HepG2 (cell line): ENCODE measurements around the gene ATG16L1. TPM values are rescaled to one million over a fixed set of nuclear protein-coding genes. Genes with fewer than 3 reads are reported as not detected.

Source experiments
- CENPX ChIP-seq: sonication (generic); formaldehyde crosslinking; IDR thresholded peaks from 2 replicates; pipeline ENCODE4 v1.9.0; 2021; ENCODE audit warnings: mild to moderate bottlenecking, missing genetic modification reagents, moderate library complexity
- HNRNPUL1 ChIP-seq: fragments of 200-400 bp; formaldehyde crosslinking; IDR thresholded peaks from 2 replicates; pipeline ENCODE4 v1.6.1; 2017; ENCODE audit warnings: low read depth, mild to moderate bottlenecking, low read length, moderate library complexity
- KDM3A ChIP-seq: IDR thresholded peaks from 2 replicates; pipeline ENCODE4 v1.6.1; 2018; ENCODE audit warnings: low read depth, missing compliant biosample characterization
- KLF12 ChIP-seq: sonication (generic); formaldehyde crosslinking; IDR thresholded peaks from 2 replicates; pipeline ENCODE4 v1.4.0; 2020; ENCODE audit warnings: missing genetic modification reagents, borderline replicate concordance
- KLF13 ChIP-seq: sonication (generic); formaldehyde crosslinking; IDR thresholded peaks from 2 replicates; pipeline ENCODE4 v1.4.0; 2020; ENCODE audit warnings: mild to moderate bottlenecking, missing genetic modification reagents
- MBNL3 ChIP-seq: fragments of 250-450 bp; sonication (Bioruptor Pico); conservative IDR thresholded peaks from 2 replicates; pipeline ENCODE4 v1.8.0; 2022; ENCODE audit warnings: mild to moderate bottlenecking, inconsistent platforms
- MEIS2 ChIP-seq: sonication (generic); formaldehyde crosslinking; IDR thresholded peaks from 2 replicates; pipeline ENCODE4 v1.9.0; 2021; ENCODE audit warnings: mild to moderate bottlenecking, missing genetic modification reagents
- MYNN ChIP-seq: sonication (generic); formaldehyde crosslinking; IDR thresholded peaks from 2 replicates; pipeline ENCODE4 v1.4.0; 2020; ENCODE audit warnings: mild to moderate bottlenecking, low read depth, missing genetic modification reagents
- MYPOP ChIP-seq: sonication (generic); formaldehyde crosslinking; IDR thresholded peaks from 2 replicates; pipeline ENCODE4 v1.8.1; 2023; ENCODE audit warnings: mild to moderate bottlenecking, moderate library complexity, missing genetic modification reagents
- NFKB2 ChIP-seq: sonication (generic); formaldehyde crosslinking; IDR thresholded peaks from 2 replicates; pipeline ENCODE4 v1.4.0; 2020; ENCODE audit warnings: missing genetic modification reagents, borderline replicate concordance
- NONO ChIP-seq, 2 experiments: fragments of 450-650 bp in 1 of 2; sonication (generic) in 1 of 2; formaldehyde crosslinking in 1 of 2; IDR thresholded peaks in 1 of 2; conservative IDR thresholded peaks in 1 of 2; 2 replicates each; pipeline versions ENCODE4 v1.6.1 to v1.8.0; 2017 to 2022; ENCODE audit warnings: mild to moderate bottlenecking in 1 of 2, missing genetic modification reagents in 1 of 2, moderate library complexity in 1 of 2
- NRL ChIP-seq: sonication (generic); formaldehyde crosslinking; IDR thresholded peaks from 2 replicates; pipeline ENCODE4 v1.5.0; 2020; ENCODE audit warnings: missing genetic modification reagents, mild to moderate bottlenecking, moderate library complexity, borderline replicate concordance
- REXO4 ChIP-seq: sonication (generic); formaldehyde crosslinking; IDR thresholded peaks from 2 replicates; pipeline ENCODE4 v1.8.0; 2022; ENCODE audit warnings: missing genetic modification reagents, mild to moderate bottlenecking, borderline replicate concordance
- RFXAP ChIP-seq: sonication (generic); formaldehyde crosslinking; IDR thresholded peaks from 2 replicates; pipeline ENCODE4 v1.4.0; 2020; ENCODE audit warnings: missing genetic modification reagents, borderline replicate concordance
- SUZ12 ChIP-seq: fragments of 150-350 bp; IDR thresholded peaks from 2 replicates; pipeline ENCODE4 v1.6.1; 2014; ENCODE audit warnings: low read depth, low read length
- YY1 ChIP-seq: IDR thresholded peaks from 2 replicates; pipeline ENCODE4 v1.6.1; 2011; ENCODE audit warnings: low read length, low read depth, moderate library complexity, mild to moderate bottlenecking; ENCODE audit not compliant: insufficient read depth, insufficient replicate concordance
- ZBTB39 ChIP-seq: sonication (generic); formaldehyde crosslinking; IDR thresholded peaks from 2 replicates; pipeline ENCODE4 v1.5.0; 2020; ENCODE audit warnings: missing genetic modification reagents
- ZNF883 ChIP-seq: sonication (generic); formaldehyde crosslinking; IDR thresholded peaks from 2 replicates; pipeline ENCODE4 v1.5.1; 2020; ENCODE audit warnings: mild to moderate bottlenecking, missing genetic modification reagents; ENCODE audit errors: not compliant biosample characterization
- polyA plus RNA-seq, 8 experiments: library from polyadenylated mRNA; depleted of rRNA in 3 of 8; stranded (reverse) in 7 of 8; unstranded in 1 of 8; fragments of >200 nt; fragmentation: Illumina TruSeq in 4 of 8; extraction: Trizol in 4 of 8; gene quantifications; 2 replicates each; pipeline versions ENCODE4 v1.2.1 to v1.2.3, GENCODE V29; 2011 to 2016; ENCODE audit warnings: low read depth in 4 of 8, missing spikeins in 1 of 8, mixed read lengths in 1 of 8; ENCODE audit not compliant: insufficient read depth in 1 of 8
- total RNA-seq, 5 experiments: library from RNA; depleted of rRNA; stranded (reverse); fragments of >200 nt; fragmentation: Illumina TruSeq; extraction: Trizol; gene quantifications; 2 replicates each; pipeline ENCODE4 v1.2.3, GENCODE V29; 2016; ENCODE audit warnings: low read depth in 1 of 5
- TF ChIP-seq, protein P1 (sequence below): sonication (generic); formaldehyde crosslinking; IDR thresholded peaks from 2 replicates; pipeline ENCODE4 v1.4.0; 2020; ENCODE audit warnings: missing genetic modification reagents, borderline replicate concordance
- TF ChIP-seq, protein P2 (sequence below): sonication (generic); formaldehyde crosslinking; IDR thresholded peaks from 2 replicates; pipeline ENCODE4 v1.5.0; 2020; ENCODE audit warnings: mild to moderate bottlenecking, missing genetic modification reagents

Gene ATG16L1
- total and polyA plus RNA-seq, 2 of the 13 experiments (the other 11 are each of a cell fraction or from before 2014, with no cell fraction given): 26.0 to 51.7 TPM

GRCh38 chr2:233251306-233252116 lies at the start of gene ATG16L1 (continued):
- no peak for TF ChIP-seq NONO (IDR thresholded peaks at IDR 0.05)
- TF ChIP-seq NONO (CRISPR knock-in tag; conservative IDR thresholded peaks at IDR 0.05): peak; percentile 72; the same call in 1 of the 2 replicates
- TF ChIP-seq KLF12 (CRISPR knock-in tag): peak; percentile 79; the same call in 1 of the 2 replicates
- peak; percentile 93 for TF ChIP-seq ZBTB39 (CRISPR knock-in tag)
- no peak for TF ChIP-seq SUZ12
- TF ChIP-seq MYPOP: peak; percentile 63; the same call in 1 of the 2 replicates
- TF ChIP-seq, protein P1, sequence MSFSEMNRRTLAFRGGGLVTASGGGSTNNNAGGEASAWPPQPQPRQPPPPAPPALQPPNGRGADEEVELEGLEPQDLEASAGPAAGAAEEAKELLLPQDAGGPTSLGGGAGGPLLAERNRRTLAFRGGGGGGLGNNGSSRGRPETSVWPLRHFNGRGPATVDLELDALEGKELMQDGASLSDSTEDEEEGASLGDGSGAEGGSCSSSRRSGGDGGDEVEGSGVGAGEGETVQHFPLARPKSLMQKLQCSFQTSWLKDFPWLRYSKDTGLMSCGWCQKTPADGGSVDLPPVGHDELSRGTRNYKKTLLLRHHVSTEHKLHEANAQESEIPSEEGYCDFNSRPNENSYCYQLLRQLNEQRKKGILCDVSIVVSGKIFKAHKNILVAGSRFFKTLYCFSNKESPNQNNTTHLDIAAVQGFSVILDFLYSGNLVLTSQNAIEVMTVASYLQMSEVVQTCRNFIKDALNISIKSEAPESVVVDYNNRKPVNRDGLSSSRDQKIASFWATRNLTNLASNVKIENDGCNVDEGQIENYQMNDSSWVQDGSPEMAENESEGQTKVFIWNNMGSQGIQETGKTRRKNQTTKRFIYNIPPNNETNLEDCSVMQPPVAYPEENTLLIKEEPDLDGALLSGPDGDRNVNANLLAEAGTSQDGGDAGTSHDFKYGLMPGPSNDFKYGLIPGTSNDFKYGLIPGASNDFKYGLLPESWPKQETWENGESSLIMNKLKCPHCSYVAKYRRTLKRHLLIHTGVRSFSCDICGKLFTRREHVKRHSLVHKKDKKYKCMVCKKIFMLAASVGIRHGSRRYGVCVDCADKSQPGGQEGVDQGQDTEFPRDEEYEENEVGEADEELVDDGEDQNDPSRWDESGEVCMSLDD: no peak; the same call in 1 of the 2 replicates
- no peak for TF ChIP-seq KLF13
- peak; percentile 74; the same call in 1 of the 2 replicates for TF ChIP-seq NRL
- peak; percentile 98 for TF ChIP-seq KDM3A (CRISPR knock-in tag)
- TF ChIP-seq MEIS2: peak; percentile 63; the same call in 1 of the 2 replicates
- TF ChIP-seq ZNF883 (CRISPR knock-in tag): peak; percentile 97
- TF ChIP-seq YY1: peak; percentile 85
- TF ChIP-seq MYNN: no peak; the same call in 1 of the 2 replicates
- TF ChIP-seq REXO4 (CRISPR knock-in tag): no peak
- TF ChIP-seq CENPX (CRISPR knock-in tag): no peak
- TF ChIP-seq, protein P2, sequence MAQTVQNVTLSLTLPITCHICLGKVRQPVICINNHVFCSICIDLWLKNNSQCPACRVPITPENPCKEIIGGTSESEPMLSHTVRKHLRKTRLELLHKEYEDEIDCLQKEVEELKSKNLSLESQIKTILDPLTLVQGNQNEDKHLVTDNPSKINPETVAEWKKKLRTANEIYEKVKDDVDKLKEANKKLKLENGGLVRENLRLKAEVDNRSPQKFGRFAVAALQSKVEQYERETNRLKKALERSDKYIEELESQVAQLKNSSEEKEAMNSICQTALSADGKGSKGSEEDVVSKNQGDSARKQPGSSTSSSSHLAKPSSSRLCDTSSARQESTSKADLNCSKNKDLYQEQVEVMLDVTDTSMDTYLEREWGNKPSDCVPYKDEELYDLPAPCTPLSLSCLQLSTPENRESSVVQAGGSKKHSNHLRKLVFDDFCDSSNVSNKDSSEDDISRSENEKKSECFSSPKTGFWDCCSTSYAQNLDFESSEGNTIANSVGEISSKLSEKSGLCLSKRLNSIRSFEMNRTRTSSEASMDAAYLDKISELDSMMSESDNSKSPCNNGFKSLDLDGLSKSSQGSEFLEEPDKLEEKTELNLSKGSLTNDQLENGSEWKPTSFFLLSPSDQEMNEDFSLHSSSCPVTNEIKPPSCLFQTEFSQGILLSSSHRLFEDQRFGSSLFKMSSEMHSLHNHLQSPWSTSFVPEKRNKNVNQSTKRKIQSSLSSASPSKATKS: 0 out of 2 replicates have a peak, but pooled peaks have one; percentile 61
- peak; percentile 75; the same call in 1 of the 2 replicates for TF ChIP-seq RFXAP (CRISPR knock-in tag)
- TF ChIP-seq MBNL3 (CRISPR knock-in tag): no peak
- peak; percentile 74; the same call in 1 of the 2 replicates for TF ChIP-seq HNRNPUL1
- peak; percentile 94 for TF ChIP-seq NFKB2 (CRISPR knock-in tag)
